Measurements from ENCODE around the gene ACTC1.

GRCh38 chr15:34773917-34774316, 21.4 kb downstream of the ACTC1 start:
- TF ChIP-seq, protein P1, sequence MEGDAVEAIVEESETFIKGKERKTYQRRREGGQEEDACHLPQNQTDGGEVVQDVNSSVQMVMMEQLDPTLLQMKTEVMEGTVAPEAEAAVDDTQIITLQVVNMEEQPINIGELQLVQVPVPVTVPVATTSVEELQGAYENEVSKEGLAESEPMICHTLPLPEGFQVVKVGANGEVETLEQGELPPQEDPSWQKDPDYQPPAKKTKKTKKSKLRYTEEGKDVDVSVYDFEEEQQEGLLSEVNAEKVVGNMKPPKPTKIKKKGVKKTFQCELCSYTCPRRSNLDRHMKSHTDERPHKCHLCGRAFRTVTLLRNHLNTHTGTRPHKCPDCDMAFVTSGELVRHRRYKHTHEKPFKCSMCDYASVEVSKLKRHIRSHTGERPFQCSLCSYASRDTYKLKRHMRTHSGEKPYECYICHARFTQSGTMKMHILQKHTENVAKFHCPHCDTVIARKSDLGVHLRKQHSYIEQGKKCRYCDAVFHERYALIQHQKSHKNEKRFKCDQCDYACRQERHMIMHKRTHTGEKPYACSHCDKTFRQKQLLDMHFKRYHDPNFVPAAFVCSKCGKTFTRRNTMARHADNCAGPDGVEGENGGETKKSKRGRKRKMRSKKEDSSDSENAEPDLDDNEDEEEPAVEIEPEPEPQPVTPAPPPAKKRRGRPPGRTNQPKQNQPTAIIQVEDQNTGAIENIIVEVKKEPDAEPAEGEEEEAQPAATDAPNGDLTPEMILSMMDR (IDR thresholded peaks at IDR 0.05) = no peak
- TF ChIP-seq SIN3A (IDR thresholded peaks at IDR 0.05; ENCODE audit: borderline replicate concordance, insufficient read depth, low read depth, low read length) (no peak), POLR2AphosphoS5 (IDR thresholded peaks at IDR 0.05; ENCODE audit: low read depth, low read length) (no peak)
- TF ChIP-seq, protein P2, sequence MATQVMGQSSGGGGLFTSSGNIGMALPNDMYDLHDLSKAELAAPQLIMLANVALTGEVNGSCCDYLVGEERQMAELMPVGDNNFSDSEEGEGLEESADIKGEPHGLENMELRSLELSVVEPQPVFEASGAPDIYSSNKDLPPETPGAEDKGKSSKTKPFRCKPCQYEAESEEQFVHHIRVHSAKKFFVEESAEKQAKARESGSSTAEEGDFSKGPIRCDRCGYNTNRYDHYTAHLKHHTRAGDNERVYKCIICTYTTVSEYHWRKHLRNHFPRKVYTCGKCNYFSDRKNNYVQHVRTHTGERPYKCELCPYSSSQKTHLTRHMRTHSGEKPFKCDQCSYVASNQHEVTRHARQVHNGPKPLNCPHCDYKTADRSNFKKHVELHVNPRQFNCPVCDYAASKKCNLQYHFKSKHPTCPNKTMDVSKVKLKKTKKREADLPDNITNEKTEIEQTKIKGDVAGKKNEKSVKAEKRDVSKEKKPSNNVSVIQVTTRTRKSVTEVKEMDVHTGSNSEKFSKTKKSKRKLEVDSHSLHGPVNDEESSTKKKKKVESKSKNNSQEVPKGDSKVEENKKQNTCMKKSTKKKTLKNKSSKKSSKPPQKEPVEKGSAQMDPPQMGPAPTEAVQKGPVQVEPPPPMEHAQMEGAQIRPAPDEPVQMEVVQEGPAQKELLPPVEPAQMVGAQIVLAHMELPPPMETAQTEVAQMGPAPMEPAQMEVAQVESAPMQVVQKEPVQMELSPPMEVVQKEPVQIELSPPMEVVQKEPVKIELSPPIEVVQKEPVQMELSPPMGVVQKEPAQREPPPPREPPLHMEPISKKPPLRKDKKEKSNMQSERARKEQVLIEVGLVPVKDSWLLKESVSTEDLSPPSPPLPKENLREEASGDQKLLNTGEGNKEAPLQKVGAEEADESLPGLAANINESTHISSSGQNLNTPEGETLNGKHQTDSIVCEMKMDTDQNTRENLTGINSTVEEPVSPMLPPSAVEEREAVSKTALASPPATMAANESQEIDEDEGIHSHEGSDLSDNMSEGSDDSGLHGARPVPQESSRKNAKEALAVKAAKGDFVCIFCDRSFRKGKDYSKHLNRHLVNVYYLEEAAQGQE (IDR thresholded peaks at IDR 0.05; ENCODE audit: insufficient read depth in 1 of 2, low read depth in 2 of 2, low read length in 1 of 2) = no peak

Measured in Panc1 (cell line).